ENCODE data around the gene P2RY2.
"Not testable (repeated sequence)": the region's sequence is repeated elsewhere in the genome, so short reads cannot be mapped to it uniquely, and the experiment has no call there.

P2RY2 gene

GRCh38 chr11:73189315-73189714 lies 28.8 kb upstream of the P2RY2 start:
- no peak for DNase-seq

- no peak for DNase-seq
These were observed 28.1 kb upstream of the P2RY2 start for GRCh38 chr11:73189723-73190556.

GRCh38 chr11:73190557-73190885 lies 27.6 kb upstream of the P2RY2 start:
- DNase-seq, result no peak

GRCh38 chr11:73191151-73191550 lies 26.9 kb upstream of the P2RY2 start:
- DNase-seq, result no peak

GRCh38 chr11:73192272-73192671 lies 25.8 kb upstream of the P2RY2 start:
- DNase-seq, result no peak

- DNase-seq, result no peak
These were observed 24.6 kb upstream of the P2RY2 start for GRCh38 chr11:73193251-73194033.

GRCh38 chr11:73194034-73194507 lies 24.0 kb upstream of the P2RY2 start:
- no peak for DNase-seq

GRCh38 chr11:73194593-73194992 lies 23.5 kb upstream of the P2RY2 start:
- no peak for DNase-seq

- DNase-seq, result no peak
These were observed 22.7 kb upstream of the P2RY2 start for GRCh38 chr11:73195191-73196007.

GRCh38 chr11:73196576-73196975 lies 21.5 kb upstream of the P2RY2 start:
- DNase-seq, result no peak

GRCh38 chr11:73197348-73197747 lies 20.7 kb upstream of the P2RY2 start:
- no peak for DNase-seq

- DNase-seq, result not testable (repeated sequence)
These were observed 20.3 kb upstream of the P2RY2 start for GRCh38 chr11:73197787-73198186.

- DNase-seq, result no peak
These were observed 19.4 kb upstream of the P2RY2 start for GRCh38 chr11:73198677-73199076.

GRCh38 chr11:73199446-73199845 lies 18.6 kb upstream of the P2RY2 start:
- DNase-seq, result no peak

- no peak for DNase-seq
These were observed 17.8 kb upstream of the P2RY2 start for GRCh38 chr11:73200256-73200655.

GRCh38 chr11:73201249-73201648 lies 16.8 kb upstream of the P2RY2 start:
- DNase-seq, result no peak

- no peak for DNase-seq
These were observed 15.9 kb upstream of the P2RY2 start for GRCh38 chr11:73201888-73202780.

- no peak for DNase-seq
These were observed 14.8 kb upstream of the P2RY2 start for GRCh38 chr11:73203322-73203721.

- no peak for DNase-seq
These were observed 14.3 kb upstream of the P2RY2 start for GRCh38 chr11:73203790-73204189.

GRCh38 chr11:73204711-73205121 lies 13.4 kb upstream of the P2RY2 start:
- no peak for DNase-seq

GRCh38 chr11:73205661-73206343 lies 12.3 kb upstream of the P2RY2 start:
- DNase-seq, result no peak

GRCh38 chr11:73206801-73207200 lies 11.3 kb upstream of the P2RY2 start:
- DNase-seq, result no peak

Data from activated CD4-positive, alpha-beta T cell treated with anti-CD3 and anti-CD28 coated beads for 4 hours (primary cell).